Fibroblast of skin of left quadriceps (primary cell): ENCODE measurements around the gene C2orf42.
"Not testable (repeated sequence)": the region's sequence is repeated elsewhere in the genome, so short reads cannot be mapped to it uniquely, and the experiment has no call there.

Experiments used
- DNase-seq, 2 experiments: peaks; one replicate each; pipeline ENCODE4 v3.0.0-alpha.2; 2013; ENCODE audit warnings: low read depth in 2 of 2

Gene C2orf42

GRCh38 chr2:70131344-70132143 is 59.3 kb downstream of the C2orf42 start:
- not testable (repeated sequence) for DNase-seq

GRCh38 chr2:70128005-70128404 is 62.8 kb downstream of the C2orf42 start:
- no peak for DNase-seq

GRCh38 chr2:70126413-70126812 is 64.4 kb downstream of the C2orf42 start:
- DNase-seq, result no peak

- DNase-seq, result no peak
Observed at GRCh38 chr2:70125498-70125898, 65.3 kb downstream of the C2orf42 start.

GRCh38 chr2:70124983-70125480 is 65.8 kb downstream of the C2orf42 start:
- DNase-seq, result no peak

- DNase-seq, result peak in 1 of 2 experiments; percentile 80
Observed at GRCh38 chr2:70123829-70124116, 67.0 kb downstream of the C2orf42 start.

- DNase-seq, result peak in 1 of 2 experiments; percentile 56
Observed at GRCh38 chr2:70123051-70123828, 67.6 kb downstream of the C2orf42 start.

GRCh38 chr2:70122470-70122869 is 68.3 kb downstream of the C2orf42 start:
- no peak for DNase-seq

- DNase-seq, result no peak
Observed at GRCh38 chr2:70121627-70122372, 69.0 kb downstream of the C2orf42 start.

GRCh38 chr2:70118798-70119454 is 71.9 kb downstream of the C2orf42 start:
- no peak for DNase-seq

GRCh38 chr2:70116936-70117552 is 73.8 kb downstream of the C2orf42 start:
- DNase-seq, result no peak

GRCh38 chr2:70115646-70116442 is 75.0 kb downstream of the C2orf42 start:
- no peak for DNase-seq

- no peak for DNase-seq
Observed at GRCh38 chr2:70113359-70114070, 77.3 kb downstream of the C2orf42 start.

- peak; percentile 84 to 85 for DNase-seq
Observed at GRCh38 chr2:70111752-70112591, 78.8 kb downstream of the C2orf42 start.

- DNase-seq, result not testable (repeated sequence)
Observed at GRCh38 chr2:70110397-70110796, 80.4 kb downstream of the C2orf42 start.

- DNase-seq, result not testable (repeated sequence)
Observed at GRCh38 chr2:70106138-70106537, 84.7 kb downstream of the C2orf42 start.

GRCh38 chr2:70104231-70105111 is 86.3 kb downstream of the C2orf42 start:
- peak; percentile 77 for DNase-seq
